GM19397 (cell line): Measurements from ENCODE around the gene VWA8.
"Not testable (repeated sequence)": the region's sequence is repeated elsewhere in the genome, so short reads cannot be mapped to it uniquely, and the experiment has no call there.

Experiments used
- ATAC-seq: cut with Tn5 transposase; IDR thresholded peaks from one replicate; pipeline ENCODE4 v1.9.1; 2021; ENCODE audit warnings: mild to moderate bottlenecking, moderate library complexity; ENCODE audit not compliant: unreplicated experiment

Gene VWA8

GRCh38 chr13:41565216-41565615, 395.7 kb downstream of the VWA8 start:
- no peak for ATAC-seq

GRCh38 chr13:41563984-41564365, 396.9 kb downstream of the VWA8 start:
- no peak for ATAC-seq

GRCh38 chr13:41563341-41563983, 397.4 kb downstream of the VWA8 start:
- ATAC-seq = no peak

GRCh38 chr13:41562541-41563178, 398.2 kb downstream of the VWA8 start:
- no peak for ATAC-seq

GRCh38 chr13:41562083-41562482, 398.8 kb downstream of the VWA8 start:
- no peak for ATAC-seq

GRCh38 chr13:41561170-41561569, 399.7 kb downstream of the VWA8 start:
- ATAC-seq = no peak

- ATAC-seq = no peak
These were observed 401.9 kb downstream of the VWA8 start for GRCh38 chr13:41558781-41559560.

- ATAC-seq = no peak
These were observed 403.2 kb downstream of the VWA8 start for GRCh38 chr13:41557719-41558118.

- ATAC-seq = no peak
These were observed 406.1 kb downstream of the VWA8 start for GRCh38 chr13:41554626-41555386.

GRCh38 chr13:41554180-41554579, 406.7 kb downstream of the VWA8 start:
- ATAC-seq = no peak

GRCh38 chr13:41552031-41552430, 408.9 kb downstream of the VWA8 start:
- ATAC-seq = no peak

GRCh38 chr13:41550276-41550675, 410.6 kb downstream of the VWA8 start:
- no peak for ATAC-seq

- no peak for ATAC-seq
These were observed 411.4 kb downstream of the VWA8 start for GRCh38 chr13:41549491-41549890.

- ATAC-seq = no peak
These were observed 412.0 kb downstream of the VWA8 start for GRCh38 chr13:41548910-41549309.

GRCh38 chr13:41548031-41548430, 412.9 kb downstream of the VWA8 start:
- no peak for ATAC-seq

- no peak for ATAC-seq
These were observed 413.5 kb downstream of the VWA8 start for GRCh38 chr13:41547251-41548000.

GRCh38 chr13:41546372-41547190, 414.3 kb downstream of the VWA8 start:
- ATAC-seq = no peak

GRCh38 chr13:41545432-41545707, 415.5 kb downstream of the VWA8 start:
- no peak for ATAC-seq

- ATAC-seq = no peak
These were observed 417.1 kb downstream of the VWA8 start for GRCh38 chr13:41543664-41544300.

- ATAC-seq = not testable (repeated sequence)
These were observed 418.1 kb downstream of the VWA8 start for GRCh38 chr13:41542799-41543198.
